GM12892 (cell line): ENCODE data around the gene CCDC9B.

ENCODE experiments used
- DNase-seq: peaks from one replicate; pipeline ENCODE4 v3.0.0; 2011; ENCODE audit not compliant: insufficient read length
- FAIRE-seq: peaks from 2 replicates; lab custom pipeline; 2011; peaks lifted over from hg19 to GRCh38; lab: Jason Lieb, UNC
- POLR2A ChIP-seq: IDR thresholded peaks from 2 replicates; pipeline ENCODE4 v1.6.1; 2011; ENCODE audit warnings: low read depth, low read length, control low read depth
- POLR2AphosphoS5 ChIP-seq: IDR thresholded peaks from 2 replicates; pipeline ENCODE4 v1.6.1; 2011; ENCODE audit warnings: low read depth, low read length, control low read depth
- TAF1 ChIP-seq: IDR thresholded peaks from 2 replicates; pipeline ENCODE4 v1.6.1; 2011; ENCODE audit warnings: low read depth, mild to moderate bottlenecking, control low read depth, low read length, borderline replicate concordance

The CCDC9B gene

GRCh38 chr15:40293006-40293405 lies 47.7 kb downstream of the CCDC9B start:
- TF ChIP-seq TAF1 (no peak), POLR2AphosphoS5 (no peak), POLR2A (no peak)
- DNase-seq: no peak
- FAIRE-seq: no peak

DNA sequence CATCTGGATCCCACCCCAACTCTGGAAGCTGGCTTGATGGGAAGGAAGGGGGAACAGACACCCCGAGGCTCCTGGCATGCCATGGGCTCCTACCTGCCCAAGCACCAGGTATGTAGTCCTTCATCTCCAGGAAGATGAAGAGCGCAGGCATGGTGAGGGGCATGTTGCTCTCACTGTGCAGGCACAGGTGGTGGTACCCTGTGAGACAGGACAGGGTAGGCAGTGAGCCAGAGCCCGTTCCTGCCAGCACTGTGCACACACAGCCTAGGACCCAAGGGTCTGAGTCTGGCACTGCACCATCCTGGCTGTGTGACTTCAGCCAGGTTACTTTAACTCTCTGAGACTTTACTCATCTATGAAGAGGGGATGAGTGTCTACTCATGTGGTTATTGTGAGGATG lies 48.5 kb downstream of the CCDC9B start:
- no peak for TF ChIP-seq POLR2AphosphoS5
- no peak for FAIRE-seq
- DNase-seq: no peak

DNA sequence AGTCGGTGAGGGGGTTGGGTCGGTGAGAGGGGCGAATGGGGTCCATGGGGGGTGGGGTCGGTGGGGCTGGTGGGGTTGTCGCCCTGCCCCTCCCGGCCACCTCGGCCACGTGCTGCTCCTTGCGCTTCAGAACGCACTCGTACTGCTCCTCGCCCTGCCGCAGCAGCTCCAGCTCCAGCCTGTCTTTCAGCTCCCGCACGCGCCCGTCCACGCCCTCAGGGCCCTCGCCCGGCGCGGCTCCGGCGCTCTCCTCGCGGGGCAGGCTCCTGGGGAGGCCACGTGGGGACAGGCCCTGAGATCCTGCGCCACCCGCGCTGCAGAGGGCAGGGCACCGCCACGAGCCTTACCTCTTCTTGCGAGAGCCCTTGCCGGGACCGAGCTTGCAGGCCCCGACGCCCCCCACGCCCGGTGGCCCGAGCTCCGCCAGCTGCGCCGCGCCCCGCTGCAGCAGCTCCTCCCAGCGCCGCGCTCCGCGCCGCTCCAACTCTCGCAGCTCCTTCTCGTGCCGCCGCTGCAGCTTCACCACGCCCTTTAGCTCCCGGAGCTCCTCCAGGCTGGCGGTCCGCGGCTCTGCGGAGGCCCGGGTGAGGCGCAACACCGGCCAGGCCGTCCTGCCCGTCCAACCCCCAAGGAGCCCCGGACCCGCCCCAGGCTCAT lies 49.7 kb downstream of the CCDC9B start:
- FAIRE-seq: no peak

GRCh38 chr15:40290545-40290917 lies 50.2 kb downstream of the CCDC9B start:
- FAIRE-seq: no peak
- DNase-seq: no peak
- no peak for TF ChIP-seq POLR2AphosphoS5
- no peak for TF ChIP-seq POLR2A
- no peak for TF ChIP-seq TAF1

More for the DNA sequence above, 49.7 kb downstream of the CCDC9B start:
- no peak for DNase-seq
- TF ChIP-seq POLR2AphosphoS5 (no peak), POLR2A (no peak), TAF1 (no peak)

DNA sequence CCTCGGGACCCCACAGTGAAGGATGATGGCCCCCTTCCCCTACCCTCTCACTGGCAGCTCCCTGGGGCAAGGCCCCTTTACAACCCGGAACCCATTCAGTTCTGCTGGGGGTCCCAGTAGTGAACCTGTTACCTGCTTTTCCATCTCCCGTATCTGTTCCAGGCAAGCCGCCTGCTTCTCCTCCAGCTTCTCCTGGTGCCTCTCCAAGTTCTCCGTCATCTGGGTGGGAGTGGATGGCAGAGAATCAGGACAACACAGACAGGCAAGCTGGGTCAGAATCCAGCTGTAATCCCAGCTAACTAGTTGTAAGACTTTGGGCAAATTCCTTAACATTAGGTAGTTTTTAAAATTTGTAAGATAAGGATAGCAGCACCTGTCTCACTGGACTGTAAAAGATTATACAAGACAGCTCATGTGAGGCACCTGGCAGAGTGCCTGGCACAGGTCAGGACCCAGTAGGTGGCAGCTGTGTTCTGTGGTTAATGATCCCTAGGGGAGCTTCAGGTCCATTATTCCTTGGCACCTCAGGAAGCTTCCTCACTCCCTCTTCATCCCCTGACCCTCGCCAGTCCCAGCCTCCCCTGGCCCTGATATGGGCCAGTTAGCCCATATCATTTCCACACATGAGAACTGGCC lies 51.5 kb downstream of the CCDC9B start:
- no peak for FAIRE-seq
- DNase-seq: no peak
- TF ChIP-seq TAF1: no peak
- TF ChIP-seq POLR2A: no peak
- no peak for TF ChIP-seq POLR2AphosphoS5

DNA sequence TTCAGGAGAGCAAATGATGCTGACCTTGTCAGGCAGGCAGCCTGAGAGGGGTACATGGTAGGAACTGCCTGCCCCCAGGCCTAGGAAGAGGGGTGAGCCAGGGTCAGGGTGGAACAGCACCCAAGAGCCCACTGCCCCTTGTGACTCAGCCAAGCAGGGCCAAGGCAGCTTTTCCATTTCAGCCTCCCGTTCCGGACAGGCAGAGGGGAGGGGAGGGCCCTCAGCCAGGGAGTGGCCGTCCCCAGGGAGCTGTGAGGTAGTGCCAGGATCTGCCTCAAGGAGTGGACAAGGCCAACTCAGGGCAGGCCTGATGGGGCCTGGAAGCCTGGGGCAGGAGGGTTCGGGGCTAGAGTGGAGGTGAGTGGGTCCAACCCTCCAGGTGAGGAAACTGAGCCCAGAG lies 52.8 kb downstream of the CCDC9B start:
- TF ChIP-seq POLR2AphosphoS5: no peak
- no peak for TF ChIP-seq POLR2A
- TF ChIP-seq TAF1: no peak
- no peak for FAIRE-seq
- DNase-seq: no peak

GRCh38 chr15:40287505-40287904 lies 53.2 kb downstream of the CCDC9B start:
- TF ChIP-seq POLR2A (no peak), POLR2AphosphoS5 (no peak), TAF1 (no peak)
- no peak for DNase-seq
- no peak for FAIRE-seq

DNA sequence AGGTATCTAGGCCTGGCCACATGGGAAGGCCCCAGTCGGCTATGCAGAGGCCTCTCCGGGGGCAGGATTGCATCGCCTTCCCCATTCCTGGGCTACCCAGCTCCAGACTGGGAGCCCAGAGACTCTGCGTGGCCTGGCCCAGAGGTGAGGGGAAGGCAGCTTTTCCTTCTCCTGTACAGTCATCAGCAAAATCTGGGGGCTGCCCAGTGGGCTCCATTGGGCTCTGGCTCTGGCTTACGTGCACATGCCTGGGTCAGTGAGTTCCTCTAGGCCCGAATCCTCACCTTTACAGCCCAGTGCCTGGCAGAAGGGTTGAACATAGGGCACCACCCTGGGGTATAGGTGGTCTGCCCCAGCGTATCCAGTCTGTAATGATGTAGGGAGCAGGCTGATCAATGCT lies 53.9 kb downstream of the CCDC9B start:
- no peak for TF ChIP-seq POLR2AphosphoS5
- TF ChIP-seq POLR2A: no peak
- no peak for TF ChIP-seq TAF1
- FAIRE-seq: no peak
- no peak for DNase-seq

DNA sequence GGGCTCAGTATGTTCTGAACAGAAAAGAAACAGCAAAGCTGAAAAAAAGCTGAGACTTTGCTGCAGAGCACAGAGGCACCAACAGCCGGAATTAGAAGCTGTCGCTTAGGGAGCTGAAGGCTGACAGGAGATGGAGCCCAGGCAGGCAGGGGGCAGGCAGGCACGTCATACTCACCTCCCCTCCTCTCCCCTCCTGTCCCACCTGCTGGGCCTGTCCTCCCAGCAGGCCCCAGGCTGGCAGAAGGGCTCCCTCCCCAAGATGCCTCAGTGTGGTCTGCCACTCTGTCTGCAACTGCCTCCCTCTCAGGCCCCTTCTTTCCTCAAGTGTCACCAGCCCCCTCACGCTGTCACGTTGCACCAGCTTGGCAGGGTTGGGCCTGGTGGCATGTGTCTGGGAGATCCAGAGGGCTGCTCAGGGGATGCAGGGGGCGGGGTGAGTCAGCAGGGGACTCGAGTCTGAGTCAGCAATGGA lies 54.6 kb downstream of the CCDC9B start:
- TF ChIP-seq TAF1 (no peak), POLR2A (no peak), POLR2AphosphoS5 (no peak)
- DNase-seq (no peak), FAIRE-seq (no peak)

- TF ChIP-seq TAF1 (no peak), POLR2AphosphoS5 (no peak)
Measured at GRCh38 chr15:40285554-40286011, 55.2 kb downstream of the CCDC9B start.

DNA sequence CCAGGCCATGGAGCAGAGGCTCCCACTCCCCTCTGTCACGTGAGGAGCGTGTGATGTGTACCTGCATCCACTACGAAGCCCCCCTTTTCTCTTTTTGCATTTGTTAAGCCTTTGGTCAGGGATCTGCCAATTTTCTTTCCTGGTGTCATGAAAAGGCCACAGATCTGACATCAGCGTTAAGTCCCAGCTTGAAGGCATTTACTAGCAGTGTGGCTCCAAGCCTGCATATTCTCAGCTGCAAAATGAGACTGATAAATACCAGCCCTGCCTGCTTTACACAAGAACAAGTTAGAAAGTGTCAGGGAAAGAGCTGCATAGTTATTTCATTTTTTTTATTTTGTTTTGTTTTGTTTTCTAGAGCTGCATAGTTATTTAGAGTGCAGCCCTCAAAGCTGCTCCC lies 55.6 kb downstream of the CCDC9B start:
- no peak for DNase-seq
- FAIRE-seq: no peak
- no peak for TF ChIP-seq TAF1

More at GRCh38 chr15:40285554-40286011, 55.2 kb downstream of the CCDC9B start:
- DNase-seq (no peak), FAIRE-seq (no peak)

GRCh38 chr15:40283615-40284300 lies 57.0 kb downstream of the CCDC9B start:
- no peak for TF ChIP-seq TAF1
- no peak for TF ChIP-seq POLR2AphosphoS5
- no peak for TF ChIP-seq POLR2A
- FAIRE-seq (no peak), DNase-seq (no peak)
